ENCODE data around the gene DMGDH. TPM values are rescaled to one million over a fixed set of nuclear protein-coding genes. Genes with fewer than 3 reads are reported as not detected.

DMGDH gene
- total RNA-seq, 1 experiment from 2014 or later: 1.3 TPM

DNA sequence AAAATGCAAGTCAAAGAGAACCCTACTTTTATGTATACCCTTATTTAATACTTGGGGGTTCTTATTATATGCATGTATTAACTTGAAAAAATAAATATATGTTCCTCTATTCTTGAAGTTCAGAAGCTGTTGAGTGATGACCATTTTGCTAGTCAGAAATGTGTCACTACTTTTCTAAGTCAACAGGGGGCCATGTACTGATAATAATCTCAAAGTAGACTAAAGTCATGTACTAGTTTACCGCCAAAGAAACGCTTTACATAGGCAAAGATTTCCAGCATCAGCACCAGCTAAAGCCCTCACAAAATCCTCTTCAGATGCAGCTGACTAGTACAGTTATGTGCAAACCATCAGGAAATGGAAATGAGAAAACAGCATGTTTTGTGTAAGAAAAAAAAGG is 36.4 kb upstream of the DMGDH start:
- TF ChIP-seq, protein P1, sequence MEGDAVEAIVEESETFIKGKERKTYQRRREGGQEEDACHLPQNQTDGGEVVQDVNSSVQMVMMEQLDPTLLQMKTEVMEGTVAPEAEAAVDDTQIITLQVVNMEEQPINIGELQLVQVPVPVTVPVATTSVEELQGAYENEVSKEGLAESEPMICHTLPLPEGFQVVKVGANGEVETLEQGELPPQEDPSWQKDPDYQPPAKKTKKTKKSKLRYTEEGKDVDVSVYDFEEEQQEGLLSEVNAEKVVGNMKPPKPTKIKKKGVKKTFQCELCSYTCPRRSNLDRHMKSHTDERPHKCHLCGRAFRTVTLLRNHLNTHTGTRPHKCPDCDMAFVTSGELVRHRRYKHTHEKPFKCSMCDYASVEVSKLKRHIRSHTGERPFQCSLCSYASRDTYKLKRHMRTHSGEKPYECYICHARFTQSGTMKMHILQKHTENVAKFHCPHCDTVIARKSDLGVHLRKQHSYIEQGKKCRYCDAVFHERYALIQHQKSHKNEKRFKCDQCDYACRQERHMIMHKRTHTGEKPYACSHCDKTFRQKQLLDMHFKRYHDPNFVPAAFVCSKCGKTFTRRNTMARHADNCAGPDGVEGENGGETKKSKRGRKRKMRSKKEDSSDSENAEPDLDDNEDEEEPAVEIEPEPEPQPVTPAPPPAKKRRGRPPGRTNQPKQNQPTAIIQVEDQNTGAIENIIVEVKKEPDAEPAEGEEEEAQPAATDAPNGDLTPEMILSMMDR (IDR thresholded peaks at IDR 0.05; ENCODE audit: unreplicated experiment): no peak
- Mint-ChIP-seq H3K9me3 (ENCODE audit: low read depth, unreplicated experiment) (no peaks in the 10 kb centered on the region), H3K27me3 (ENCODE audit: unreplicated experiment) (peaks cover 50% of the 10 kb centered on the region), H3K27ac (ENCODE audit: unreplicated experiment) (no peak overlapping the region), H3K4me3 (ENCODE audit: low read depth, unreplicated experiment) (no peak overlapping the region), H3K36me3 (ENCODE audit: insufficient read depth, unreplicated experiment) (no peaks in the 10 kb centered on the region), H3K4me1 (ENCODE audit: low read depth, unreplicated experiment) (no peaks in the 10 kb centered on the region)
- CTCF ChIA-PET: no interaction called here
- no peak for DNase-seq
- intact Hi-C loops (cut with micrococcal nuclease; ENCODE audit: unreplicated experiment): no loop called here
- BruUV-seq (replicated peaks): no TSS peak

DNA sequence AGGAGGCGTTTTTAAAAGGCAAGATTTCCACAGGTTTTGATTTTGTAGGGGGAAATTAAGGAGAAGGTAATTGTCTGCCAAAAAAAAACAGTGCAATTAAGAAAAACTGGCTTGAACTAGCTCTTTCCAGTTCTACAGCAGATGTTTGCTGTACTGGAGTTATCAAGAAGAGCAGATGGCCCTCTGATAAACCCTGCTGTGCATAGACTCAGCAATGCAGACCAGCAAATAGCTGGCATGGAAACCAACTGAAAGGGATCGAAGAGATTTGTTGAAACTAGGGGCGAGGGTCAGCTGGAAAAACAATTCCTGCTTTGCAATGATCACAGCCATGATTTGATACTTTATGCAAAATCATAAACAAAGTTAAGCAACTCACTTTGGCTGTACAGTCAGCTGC is 24.3 kb upstream of the DMGDH start:
- Mint-ChIP-seq H3K4me3 (ENCODE audit: low read depth, unreplicated experiment) (no peak overlapping the region), H3K4me1 (ENCODE audit: low read depth, unreplicated experiment) (no peaks in the 10 kb centered on the region), H3K9me3 (ENCODE audit: low read depth, unreplicated experiment) (no peaks in the 10 kb centered on the region), H3K36me3 (ENCODE audit: insufficient read depth, unreplicated experiment) (no peaks in the 10 kb centered on the region), H3K27ac (ENCODE audit: unreplicated experiment) (no peak overlapping the region), H3K27me3 (ENCODE audit: unreplicated experiment) (no peaks in the 10 kb centered on the region)
- TF ChIP-seq, protein P1 (IDR thresholded peaks at IDR 0.05; ENCODE audit: unreplicated experiment): no peak
- intact Hi-C loops (cut with micrococcal nuclease; ENCODE audit: unreplicated experiment): no loop called here
- CTCF ChIA-PET: interaction anchor here (0.6 to 1.2 kb wide), 3 partner anchors 40 to 327 kb away, joined by 3 to 4 read pairs (median 3); no protein-coding TSS in a partner anchor
- BruUV-seq (replicated peaks): no TSS peak
- DNase-seq: no peak

DNA sequence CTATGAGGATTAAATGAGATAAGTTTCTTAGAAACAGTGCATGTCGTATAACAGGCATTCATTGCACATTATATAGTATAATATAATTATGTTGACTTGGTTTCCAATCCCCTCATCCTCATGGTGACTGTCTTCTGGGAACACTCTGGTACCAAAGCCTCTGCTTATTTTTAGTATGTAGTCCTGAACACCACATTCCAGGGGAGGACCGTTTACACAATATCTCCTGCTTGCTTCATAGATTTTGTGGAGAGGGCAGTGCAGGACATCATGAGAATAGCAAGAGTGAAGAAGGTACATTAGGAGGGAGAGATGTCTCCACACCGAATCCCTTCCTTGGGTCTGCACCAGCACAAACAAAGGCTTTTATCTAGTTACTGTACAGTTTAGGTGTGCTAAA is 21.6 kb upstream of the DMGDH start:
- BruUV-seq (replicated peaks): no TSS peak
- Mint-ChIP-seq H3K27me3 (ENCODE audit: unreplicated experiment) (no peaks in the 10 kb centered on the region), H3K36me3 (ENCODE audit: insufficient read depth, unreplicated experiment) (no peaks in the 10 kb centered on the region), H3K9me3 (ENCODE audit: low read depth, unreplicated experiment) (no peaks in the 10 kb centered on the region), H3K4me3 (ENCODE audit: low read depth, unreplicated experiment) (no peak overlapping the region), H3K4me1 (ENCODE audit: low read depth, unreplicated experiment) (no peaks in the 10 kb centered on the region), H3K27ac (ENCODE audit: unreplicated experiment) (no peak overlapping the region)
- CTCF ChIA-PET: no interaction called here
- TF ChIP-seq, protein P1 (IDR thresholded peaks at IDR 0.05; ENCODE audit: unreplicated experiment): no peak
- no peak for DNase-seq
- intact Hi-C loops (cut with micrococcal nuclease; ENCODE audit: unreplicated experiment): no loop called here

GRCh38 chr5:79088507-79088906 is 19.0 kb upstream of the DMGDH start:
- no peaks in the 10 kb centered on the region for H3K4me1 Mint-ChIP-seq (ENCODE audit: low read depth, unreplicated experiment)
- intact Hi-C loops (cut with micrococcal nuclease; ENCODE audit: unreplicated experiment): no loop called here
- DNase-seq: no peak
- H3K27me3 Mint-ChIP-seq (ENCODE audit: unreplicated experiment): no peaks in the 10 kb centered on the region
- H3K27ac Mint-ChIP-seq (ENCODE audit: unreplicated experiment): no peak overlapping the region
- TF ChIP-seq, protein P1 (IDR thresholded peaks at IDR 0.05; ENCODE audit: unreplicated experiment): no peak
- no peak overlapping the region for H3K4me3 Mint-ChIP-seq (ENCODE audit: low read depth, unreplicated experiment)
- H3K36me3 Mint-ChIP-seq (ENCODE audit: insufficient read depth, unreplicated experiment): no peaks in the 10 kb centered on the region
- no peaks in the 10 kb centered on the region for H3K9me3 Mint-ChIP-seq (ENCODE audit: low read depth, unreplicated experiment)
- BruUV-seq (replicated peaks): no TSS peak
- CTCF ChIA-PET: interaction anchor here (0.6 kb wide), 1 partner anchor 137 kb away, joined by 6 read pairs; no protein-coding TSS in a partner anchor

Data from Calu3 (cell line).